ENCODE measurements around the gene DOC2B.

GRCh38 chr17:187130-187529 lies 5.7 kb upstream of the DOC2B start:
- TF ChIP-seq CREBBP (IDR thresholded peaks at IDR 0.05; ENCODE audit: low read depth, low read length) (no peak), E2F6 (IDR thresholded peaks at IDR 0.05; ENCODE audit: borderline replicate concordance in 1 of 2, extremely low read depth in 1 of 2, insufficient read depth in 1 of 2, insufficient read length in 1 of 2, low read depth in 1 of 2, low read length in 1 of 2, poor library complexity in 1 of 2, severe bottlenecking in 1 of 2) (no peak), E2F8 (IDR thresholded peaks at IDR 0.05; ENCODE audit: low read depth, partially characterized antibody) (no peak), CTCF (IDR thresholded peaks at IDR 0.05 in 2 of 3, conservative IDR thresholded peaks at IDR 0.05 in 1 of 3; ENCODE audit: insufficient read depth in 2 of 3, low read depth in 1 of 3, low read length in 3 of 3) (no peak), TAF15 (IDR thresholded peaks at IDR 0.05; ENCODE audit: low read depth, low read length) (no peak), POLR2A (conservative IDR thresholded peaks at IDR 0.05) (no peak), TAF1 (IDR thresholded peaks at IDR 0.05; ENCODE audit: control insufficient read depth, extremely low read depth, insufficient read depth, low read length, severe bottlenecking) (no peak), SIN3A (IDR thresholded peaks at IDR 0.05; ENCODE audit: borderline replicate concordance in 2 of 2, control insufficient read depth in 1 of 2, low read depth in 2 of 2, low read length in 2 of 2) (no peak)
